Esophagus muscularis mucosa (tissue), 4 donors: ENCODE results near the gene UNC5A. TPM values are rescaled to one million over a fixed set of nuclear protein-coding genes. Genes with fewer than 3 reads are reported as not detected.

Experiments
- DNase-seq: peaks from one replicate; pipeline ENCODE4 v3.0.0-alpha.2; 2017; ENCODE audit errors: extremely low spot score
- H3K27ac ChIP-seq, 4 donors: fragments of 200-600 bp; sonication (generic); replicated peaks in 1 of 4; 1 replicate in 3 of 4; 2 replicates in 1 of 4; pipeline ENCODE4 v1.5.1; 2016 to 2019; ENCODE audit warnings: mild to moderate bottlenecking in 1 of 4
- H3K27me3 ChIP-seq, 4 donors: fragments of 200-600 bp; sonication (generic); one replicate each; pipeline versions ENCODE4 v1.5.1 to v1.6.0; 2016 to 2019
- H3K36me3 ChIP-seq, 4 donors: fragments of 200-600 bp; sonication (generic); one replicate each; pipeline ENCODE4 v1.5.1; 2016 to 2019
- H3K4me1 ChIP-seq, 4 donors: fragments of 200-600 bp; sonication (generic); one replicate each; pipeline ENCODE4 v1.5.1; 2016 to 2019
- H3K4me3 ChIP-seq, 4 donors: fragments of 200-600 bp; sonication (generic); 1 replicate in 2 of 4; 2 replicates in 2 of 4; pipeline ENCODE4 v1.5.1; 2016 to 2019; ENCODE audit warnings: mild to moderate bottlenecking in 4 of 4, moderate library complexity in 1 of 4
- H3K9me3 ChIP-seq, 4 donors: fragments of 200-600 bp; sonication (generic); 1 replicate in 3 of 4; 2 replicates in 1 of 4; pipeline ENCODE4 v1.5.1; 2016 to 2019
- CTCF ChIP-seq, 3 experiments: fragments of 200-600 bp in 2 of 3; fragments of 450-650 bp in 1 of 3; sonication (generic) in 2 of 3; IDR thresholded peaks; one replicate each; pipeline ENCODE4 v1.5.1; 2017 to 2019; ENCODE audit warnings: antibody characterized with exemption in 3 of 3, mild to moderate bottlenecking in 2 of 3, moderate library complexity in 1 of 3
- EP300 ChIP-seq: sonication (generic); formaldehyde crosslinking; IDR thresholded peaks from one replicate; pipeline ENCODE4 v1.6.1; 2017; ENCODE audit warnings: antibody characterized with exemption
- POLR2A ChIP-seq: fragments of 450-650 bp; IDR thresholded peaks from one replicate; pipeline ENCODE4 v1.6.1; 2017; ENCODE audit warnings: antibody characterized with exemption, moderate library complexity, mild to moderate bottlenecking, low read depth
- POLR2AphosphoS5 ChIP-seq, 2 donors: sonication (generic); formaldehyde crosslinking; IDR thresholded peaks; one replicate each; pipeline ENCODE4 v1.6.1; 2017; ENCODE audit warnings: antibody characterized with exemption in 2 of 2
- WGBS: methylation state at CpG from one replicate; pipeline ENCODE4 v1.1.5; 2018; 5-methylcytosine and 5-hydroxymethylcytosine counted together
- intact Hi-C: fragments of 100-400 bp; cut with DNase I; formaldehyde crosslinking; loops from one replicate; pipeline ENCODE4 v1.15.1; 2023
- total RNA-seq, 4 donors: library from RNA; depleted of rRNA; stranded (reverse); fragments of >200 nt; gene quantifications; one replicate each; pipeline versions ENCODE4 v1.1.0 to v1.2.1, GENCODE V29; 2016

The UNC5A gene
- total RNA-seq, 4 donors from 2014 or later = not detected

GRCh38 chr5:176772271-176773210 lies 37.8 kb upstream of the UNC5A start:
- H3K9me3 ChIP-seq = no peaks in the 10 kb centered on the region
- WGBS = 79% methylated on average over 13 of the region's 13 CpGs
- DNase-seq = peak; percentile 90
- no peaks in the 10 kb centered on the region for H3K4me1 ChIP-seq
- H3K27ac ChIP-seq = no peak overlapping the region
- H3K4me3 ChIP-seq = no peak overlapping the region
- H3K36me3 ChIP-seq = no peaks in the 10 kb centered on the region
- peaks cover 0 to 72% (median 4%) of the 10 kb centered on the region in 4 donors for H3K27me3 ChIP-seq
- intact Hi-C loops = no loop called here
- TF ChIP-seq POLR2AphosphoS5 (IDR thresholded peaks at IDR 0.05) (no peak), EP300 (no peak), CTCF (IDR thresholded peaks at IDR 0.05) (no peak), POLR2A (no peak)

DNA sequence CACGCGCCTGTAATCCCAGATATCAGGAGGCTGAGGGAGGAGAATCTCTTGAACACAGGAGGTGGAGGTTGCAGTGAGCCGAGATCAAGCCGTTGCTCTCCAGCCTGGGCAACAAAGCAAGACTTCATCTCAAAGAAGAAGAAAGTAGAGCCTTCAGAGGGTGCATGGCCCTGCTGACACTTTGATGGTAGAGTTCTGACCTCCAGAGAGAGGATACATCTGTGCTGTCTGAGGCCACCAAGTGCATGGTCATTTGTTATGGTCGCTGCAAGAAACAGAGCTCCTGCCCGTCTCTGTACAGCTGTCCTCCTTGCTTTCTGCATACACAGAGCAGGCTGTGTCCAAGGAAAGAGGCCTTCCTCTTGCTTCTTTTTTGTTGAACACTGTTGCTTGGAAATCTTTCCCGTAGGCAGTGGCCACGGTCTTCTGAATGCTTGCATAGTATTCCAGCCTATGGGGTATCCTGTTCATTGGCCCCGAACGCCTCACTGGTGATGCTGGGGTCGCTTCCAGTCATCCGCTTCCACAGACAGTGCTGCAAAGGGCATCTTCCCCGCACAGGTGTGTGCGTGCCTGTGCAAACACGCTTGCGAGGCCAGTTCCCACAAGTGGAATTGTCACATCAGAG lies 36.8 kb upstream of the UNC5A start:
- no peaks in the 10 kb centered on the region for H3K36me3 ChIP-seq
- H3K4me3 ChIP-seq = no peak overlapping the region
- H3K27me3 ChIP-seq = peaks cover 0 to 66% (median 3%) of the 10 kb centered on the region in 4 donors
- H3K9me3 ChIP-seq = no peaks in the 10 kb centered on the region
- no peak overlapping the region for H3K27ac ChIP-seq
- peak; percentile 87 for DNase-seq
- no peaks in the 10 kb centered on the region for H3K4me1 ChIP-seq
- intact Hi-C loops = no loop called here
- WGBS = 80% methylated on average over 16 of the region's 16 CpGs
- no peak for TF ChIP-seq CTCF (IDR thresholded peaks at IDR 0.05)
- TF ChIP-seq POLR2A = no peak
- no peak for TF ChIP-seq EP300
- TF ChIP-seq POLR2AphosphoS5 (IDR thresholded peaks at IDR 0.05) = no peak

- peaks cover 0 to 66% (median 0%) of the 10 kb centered on the region in 4 donors for H3K27me3 ChIP-seq
- TF ChIP-seq CTCF (IDR thresholded peaks at IDR 0.05) = no peak
- no peak for TF ChIP-seq POLR2AphosphoS5 (IDR thresholded peaks at IDR 0.05)
- TF ChIP-seq EP300 = no peak
- TF ChIP-seq POLR2A = no peak
- WGBS = 31% methylated on average over 24 of the region's 24 CpGs
Measured at GRCh38 chr5:176774216-176775171, 35.9 kb upstream of the UNC5A start.

DNA sequence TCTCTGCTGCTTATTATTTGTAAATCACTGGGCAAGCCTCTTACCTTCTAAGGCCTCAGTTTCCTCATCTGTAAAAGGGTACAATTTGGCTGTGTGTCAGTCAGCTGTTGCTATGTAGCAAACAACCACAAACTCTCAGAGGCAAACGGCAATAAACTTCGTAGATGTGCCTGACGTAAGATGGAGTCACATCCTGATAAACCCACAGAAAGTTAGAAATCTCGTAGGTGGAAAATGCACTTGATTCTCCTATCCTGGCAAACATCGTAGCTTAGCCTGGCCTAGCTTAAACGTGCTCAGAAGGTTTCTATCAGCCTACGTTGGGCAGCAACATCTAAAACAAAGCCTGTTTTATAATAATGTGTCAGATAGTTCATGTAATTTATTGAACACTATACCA lies 35.0 kb upstream of the UNC5A start:
- H3K36me3 ChIP-seq = no peaks in the 10 kb centered on the region
- H3K27ac ChIP-seq = no peak overlapping the region
- no peak for TF ChIP-seq POLR2AphosphoS5 (IDR thresholded peaks at IDR 0.05)
- TF ChIP-seq POLR2A = no peak
- no peak for TF ChIP-seq EP300
- no peak for TF ChIP-seq CTCF (IDR thresholded peaks at IDR 0.05)
- peaks cover 0 to 66% (median 0%) of the 10 kb centered on the region in 4 donors for H3K27me3 ChIP-seq
- no peaks in the 10 kb centered on the region for H3K4me1 ChIP-seq
- no peaks in the 10 kb centered on the region for H3K9me3 ChIP-seq
- DNase-seq = no peak
- intact Hi-C loops = no loop called here
- 70% methylated on average over 7 of the region's 7 CpGs for WGBS
- no peak overlapping the region for H3K4me3 ChIP-seq

More at GRCh38 chr5:176774216-176775171, 35.9 kb upstream of the UNC5A start:
- peak; percentile 70 for DNase-seq
- no peak overlapping the region for H3K4me3 ChIP-seq
- no peak overlapping the region for H3K27ac ChIP-seq
- H3K36me3 ChIP-seq = no peaks in the 10 kb centered on the region
- H3K9me3 ChIP-seq = no peaks in the 10 kb centered on the region
- H3K4me1 ChIP-seq = no peaks in the 10 kb centered on the region
- intact Hi-C loops = no loop called here
